Mucosa of descending colon (tissue), 3 donors: ENCODE results near the gene SH3GLB2. TPM values are rescaled to one million over a fixed set of nuclear protein-coding genes. Genes with fewer than 3 reads are reported as not detected.
A peak's percentile ranks its signal among the peaks of the same experiment; 100 is the strongest.

Source experiments
- ATAC-seq: fragments of 200-7000 bp; cut with Tn5 transposase; one replicate; pipeline ENCODE4 v1.9.1; 2020; ENCODE audit warnings: mild to moderate bottlenecking, moderate library complexity
- DNase-seq, 3 donors: peaks; one replicate each; pipeline ENCODE4 v3.0.0-alpha.2; 2020
- H3K36me3 ChIP-seq: fragments of 200-600 bp; one replicate; pipeline ENCODE4 v1.8.0; 2021; ENCODE audit warnings: low read depth, mild to moderate bottlenecking
- H3K4me1 ChIP-seq: fragments of 200-600 bp; one replicate; pipeline ENCODE4 v1.8.0; 2021; ENCODE audit warnings: low read depth, mild to moderate bottlenecking
- H3K4me3 ChIP-seq: fragments of 200-600 bp; one replicate; pipeline ENCODE4 v1.8.0; 2021; ENCODE audit warnings: mild to moderate bottlenecking
- H3K9me3 ChIP-seq: fragments of 200-600 bp; one replicate; pipeline ENCODE4 v1.8.0; 2021; ENCODE audit warnings: mild to moderate bottlenecking
- CTCF ChIP-seq: fragments of 200-600 bp; IDR thresholded peaks from one replicate; pipeline ENCODE4 v1.8.0; 2022; ENCODE audit warnings: antibody characterized with exemption, mild to moderate bottlenecking
- intact Hi-C, 2 donors: fragments of 100-400 bp; cut with DNase I in 1 of 2; cut with micrococcal nuclease in 1 of 2; formaldehyde crosslinking; loops; one replicate each; pipeline versions ENCODE4 v1.11.0 to v1.11.1; 2022; cut with DNase I, micrococcal nuclease
- long read RNA-seq, 2 donors: library from polyadenylated mRNA; unstranded; transcript quantifications; one replicate each; pipeline ENCODE4 v2.0.0, GENCODE V29; 2019 to 2021
- total RNA-seq, 3 donors: library from RNA; stranded (reverse); fragmentation: NEBNext Ultra II Directional in 2 of 3; extraction: Animal tissue kit (Norgen Biotek cat#: 25700) in 2 of 3; gene quantifications; one replicate each; pipeline versions ENCODE4 v1.2.1 to v1.2.4, GENCODE V29; 2021 to 2023
- donor health status: DM: no; HTN: no; CAD: no; lungs with moderate emphysema.
- donor health status: DM: no; HTN: no; CAD: no.
- donor health status: DM: no; HTN: yes; CAD: no.

Gene SH3GLB2
- total RNA-seq = 100 to 1,000 TPM; 107 to 158 (median 128) TPM
- long read RNA-seq, donor 1, full-length matches to known transcripts = 192 of 342 reads
- long read RNA-seq, donor 1, partial matches to known transcripts = 27 of 342 reads
- long read RNA-seq, donor 1, other reads (novel, unspliced or antisense) = 123 of 342 reads
- long read RNA-seq, donor 2, full-length matches to known transcripts = 3 of 8 reads
- long read RNA-seq, donor 2, partial matches to known transcripts = 4 of 8 reads
- long read RNA-seq, donor 2, other reads (novel, unspliced or antisense) = 1 of 8 reads

- H3K4me1 ChIP-seq = peaks cover 17% of the 10 kb centered on the region
- ATAC-seq = peak; percentile 94
- peak; percentile 98 for TF ChIP-seq CTCF
- no peaks in the 10 kb centered on the region for H3K36me3 ChIP-seq
- DNase-seq = peak; percentile 95 to 99 (median 97)
- intact Hi-C loops = no loop called here
- H3K4me3 ChIP-seq = peak within 1 kb of the TSS; percentile 65
- H3K9me3 ChIP-seq = no peaks in the 10 kb centered on the region
Measured at GRCh38 chr9:129028192-129028966, at the start of gene SH3GLB2. Gene SH3GLB2 (minus strand): TSS chr9:129028331. CDS start chr9:129028154, 177 bp downstream.

DNA sequence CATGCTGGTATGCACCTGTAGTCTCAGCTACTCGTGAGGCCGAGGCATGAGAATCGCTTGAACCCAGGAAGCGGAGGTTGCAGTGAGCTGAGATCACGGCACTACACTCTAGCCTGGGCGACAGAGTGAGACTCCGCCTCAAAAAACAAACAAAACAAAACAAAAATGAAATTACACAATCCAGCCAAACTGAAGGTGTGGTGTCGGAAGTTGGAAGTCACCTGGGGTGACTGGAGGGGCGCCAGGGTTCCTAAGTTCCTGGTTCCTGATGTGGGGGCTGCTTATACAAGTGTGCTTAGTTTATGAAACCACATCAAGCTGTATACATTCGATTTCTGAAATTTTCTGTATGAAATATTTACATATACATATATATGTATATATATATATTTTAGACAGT, 49.1 kb upstream of the SH3GLB2 start:
- intact Hi-C loops = no loop called here
- DNase-seq (peak; percentile 75 to 82 (median 81)), ATAC-seq (peak; percentile 19)

DNA sequence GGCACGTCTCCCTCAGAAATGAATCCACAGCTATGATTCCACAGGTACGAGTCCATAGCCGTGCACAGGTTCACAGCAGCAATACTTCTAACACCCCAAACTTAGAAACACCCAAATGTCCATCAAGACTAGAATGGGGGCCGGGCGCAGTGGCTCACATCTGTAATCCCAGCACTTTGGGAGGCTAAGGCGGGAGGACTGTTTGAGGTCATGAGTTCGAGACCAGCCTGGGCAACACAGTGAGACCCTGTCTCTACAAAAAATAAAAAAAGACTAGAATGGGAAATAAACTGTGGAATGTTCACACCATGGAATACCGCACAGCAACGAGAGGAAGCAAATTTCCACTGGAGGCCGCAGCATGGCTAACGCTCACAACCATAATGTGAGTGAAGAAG, 48.5 kb upstream of the SH3GLB2 start:
- intact Hi-C loops = no loop called here
- Histone ChIP-seq H3K4me1 (peaks cover 34% of the 10 kb centered on the region), H3K36me3 (no peaks in the 10 kb centered on the region), H3K4me3 (no peak overlapping the region), H3K9me3 (no peaks in the 10 kb centered on the region)
- DNase-seq (peak in 1 of 3 donors; percentile 21), ATAC-seq (no peak)
- no peak for TF ChIP-seq CTCF

More for the DNA sequence above, 49.1 kb upstream of the SH3GLB2 start:
- H3K9me3 ChIP-seq = no peaks in the 10 kb centered on the region
- H3K36me3 ChIP-seq = no peaks in the 10 kb centered on the region
- H3K4me1 ChIP-seq = peaks cover 40% of the 10 kb centered on the region
- TF ChIP-seq CTCF = no peak
- no peak overlapping the region for H3K4me3 ChIP-seq

DNA sequence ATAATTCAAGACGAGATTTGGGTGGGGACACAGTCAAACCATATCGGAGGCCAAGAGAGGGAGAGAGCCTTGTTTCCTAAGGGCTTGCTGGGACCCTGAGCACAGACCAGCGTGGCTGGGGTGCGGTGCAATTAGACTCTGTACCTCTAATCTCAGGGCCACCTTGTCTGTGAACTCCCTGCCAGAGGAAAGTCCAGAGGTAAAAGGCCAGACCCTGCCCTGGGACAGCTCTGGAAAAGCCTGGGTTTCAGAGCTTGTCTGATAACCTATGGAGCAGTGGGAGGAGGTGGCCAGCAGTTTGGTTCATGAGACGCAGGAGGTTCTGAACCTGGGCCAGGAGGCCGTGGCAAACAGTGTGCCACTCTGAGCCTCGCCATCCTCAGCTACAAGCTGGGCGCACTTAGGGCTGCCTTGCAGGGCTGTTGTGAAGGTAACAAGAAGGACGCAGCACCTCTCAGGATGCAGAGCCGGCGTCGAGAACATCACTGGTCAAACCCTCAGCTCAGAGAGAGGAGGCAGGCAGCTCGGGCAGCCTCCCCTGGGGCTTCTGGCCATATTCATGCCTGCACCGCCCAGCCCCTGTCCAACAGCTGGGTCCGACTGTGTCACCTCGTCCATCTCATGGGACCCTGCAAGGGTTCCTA, 48.0 kb upstream of the SH3GLB2 start:
- Histone ChIP-seq H3K4me3 (no peak overlapping the region), H3K4me1 (peaks cover 32% of the 10 kb centered on the region), H3K9me3 (no peaks in the 10 kb centered on the region), H3K36me3 (no peaks in the 10 kb centered on the region)
- intact Hi-C loops = no loop called here
- ATAC-seq = peak; percentile 1
- TF ChIP-seq CTCF = no peak
- peak in 2 of 3 donors; percentile 48 to 54 for DNase-seq

GRCh38 chr9:129074106-129074505, 46.0 kb upstream of the SH3GLB2 start:
- no peak for TF ChIP-seq CTCF
- Histone ChIP-seq H3K4me3 (no peak overlapping the region), H3K4me1 (peaks cover 30% of the 10 kb centered on the region), H3K36me3 (no peaks in the 10 kb centered on the region), H3K9me3 (no peaks in the 10 kb centered on the region)
- ATAC-seq (no peak), DNase-seq (no peak)
- intact Hi-C loops = no loop called here
